GM23248 (cell line): ENCODE results near the gene FBXO40.

Source experiments
- EZH2 ChIP-seq: fragments of 200-600 bp; sonication (generic); IDR thresholded peaks from 2 replicates; pipeline ENCODE4 v1.6.1; 2018; ENCODE audit warnings: antibody characterized with exemption, mild to moderate bottlenecking; ENCODE audit not compliant: insufficient read depth, poor library complexity, severe bottlenecking
- EZH2phosphoT487 ChIP-seq: fragments of 200-600 bp; sonication (generic); IDR thresholded peaks from 2 replicates; pipeline ENCODE4 v1.6.1; 2018; ENCODE audit warnings: antibody characterized with exemption, moderate library complexity, mild to moderate bottlenecking, low read depth; ENCODE audit not compliant: insufficient read depth

- TF ChIP-seq EZH2 (no peak), EZH2phosphoT487 (no peak)
Measured at GRCh38 chr3:121654493-121655385, 61.6 kb downstream of the FBXO40 start.
